Ishikawa (cell line): ENCODE measurements around the gene KCNB1.
A peak's percentile ranks its signal among the peaks of the same experiment; 100 is the strongest.

ENCODE experiments used
- CEBPB ChIP-seq: IDR thresholded peaks from 2 replicates; pipeline ENCODE4 v1.6.1; 2012
- CREB1 ChIP-seq: IDR thresholded peaks from 2 replicates; pipeline ENCODE4 v1.6.1; 2012; ENCODE audit warnings: low read depth
- EGR1 ChIP-seq: IDR thresholded peaks from 2 replicates; pipeline ENCODE4 v1.6.1; 2012
- EP300 ChIP-seq: IDR thresholded peaks from 2 replicates; pipeline ENCODE4 v1.6.1; 2012; ENCODE audit warnings: borderline replicate concordance
- FOXM1 ChIP-seq: IDR thresholded peaks from 2 replicates; pipeline ENCODE4 v1.6.1; 2012; ENCODE audit warnings: low read depth, borderline replicate concordance
- NFIC ChIP-seq: IDR thresholded peaks from 2 replicates; pipeline ENCODE4 v1.6.1; 2012
- RAD21 ChIP-seq: IDR thresholded peaks from 2 replicates; pipeline ENCODE4 v1.6.1; 2012; ENCODE audit warnings: low read depth
- TAF1 ChIP-seq: IDR thresholded peaks from 2 replicates; pipeline ENCODE4 v1.6.1; 2012; ENCODE audit warnings: low read depth, mild to moderate bottlenecking
- TCF12 ChIP-seq: IDR thresholded peaks from 2 replicates; pipeline ENCODE4 v1.6.1; 2012; ENCODE audit warnings: low read depth
- TEAD4 ChIP-seq: IDR thresholded peaks from 2 replicates; pipeline ENCODE4 v1.6.1; 2012
- YY1 ChIP-seq: IDR thresholded peaks from 2 replicates; pipeline ENCODE4 v1.6.1; 2012; ENCODE audit warnings: low read depth
- ZBTB7A ChIP-seq: IDR thresholded peaks from 2 replicates; pipeline ENCODE4 v1.6.1; 2012; ENCODE audit warnings: low read depth
- TF ChIP-seq, protein P1 (sequence below): IDR thresholded peaks from 2 replicates; pipeline ENCODE4 v1.6.1; 2012; ENCODE audit warnings: low read depth, mild to moderate bottlenecking
- TF ChIP-seq, protein P2 (sequence below): IDR thresholded peaks from 2 replicates; pipeline ENCODE4 v1.6.1; 2012
- TF ChIP-seq, protein P3 (sequence below): IDR thresholded peaks from 2 replicates; pipeline ENCODE4 v1.6.1; 2012

The KCNB1 gene

DNA sequence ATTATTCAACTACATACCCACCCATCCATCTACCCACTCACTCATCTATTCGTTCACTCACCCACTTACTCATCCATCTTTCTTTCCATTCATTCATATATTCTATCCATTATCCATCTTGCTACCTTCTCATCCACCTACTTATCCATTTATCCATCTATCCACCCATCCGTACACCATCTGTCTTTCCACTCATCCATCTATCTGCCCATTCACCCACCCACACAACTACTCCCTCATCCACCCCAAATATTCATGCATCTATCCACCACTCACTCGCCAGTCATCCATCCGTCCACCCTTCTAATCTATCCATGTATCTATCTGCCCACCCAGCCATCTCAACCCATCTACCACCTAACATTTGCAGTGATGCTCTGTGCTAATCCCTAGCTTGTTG is 13.6 kb upstream of the KCNB1 start:
- TF ChIP-seq, protein P1, sequence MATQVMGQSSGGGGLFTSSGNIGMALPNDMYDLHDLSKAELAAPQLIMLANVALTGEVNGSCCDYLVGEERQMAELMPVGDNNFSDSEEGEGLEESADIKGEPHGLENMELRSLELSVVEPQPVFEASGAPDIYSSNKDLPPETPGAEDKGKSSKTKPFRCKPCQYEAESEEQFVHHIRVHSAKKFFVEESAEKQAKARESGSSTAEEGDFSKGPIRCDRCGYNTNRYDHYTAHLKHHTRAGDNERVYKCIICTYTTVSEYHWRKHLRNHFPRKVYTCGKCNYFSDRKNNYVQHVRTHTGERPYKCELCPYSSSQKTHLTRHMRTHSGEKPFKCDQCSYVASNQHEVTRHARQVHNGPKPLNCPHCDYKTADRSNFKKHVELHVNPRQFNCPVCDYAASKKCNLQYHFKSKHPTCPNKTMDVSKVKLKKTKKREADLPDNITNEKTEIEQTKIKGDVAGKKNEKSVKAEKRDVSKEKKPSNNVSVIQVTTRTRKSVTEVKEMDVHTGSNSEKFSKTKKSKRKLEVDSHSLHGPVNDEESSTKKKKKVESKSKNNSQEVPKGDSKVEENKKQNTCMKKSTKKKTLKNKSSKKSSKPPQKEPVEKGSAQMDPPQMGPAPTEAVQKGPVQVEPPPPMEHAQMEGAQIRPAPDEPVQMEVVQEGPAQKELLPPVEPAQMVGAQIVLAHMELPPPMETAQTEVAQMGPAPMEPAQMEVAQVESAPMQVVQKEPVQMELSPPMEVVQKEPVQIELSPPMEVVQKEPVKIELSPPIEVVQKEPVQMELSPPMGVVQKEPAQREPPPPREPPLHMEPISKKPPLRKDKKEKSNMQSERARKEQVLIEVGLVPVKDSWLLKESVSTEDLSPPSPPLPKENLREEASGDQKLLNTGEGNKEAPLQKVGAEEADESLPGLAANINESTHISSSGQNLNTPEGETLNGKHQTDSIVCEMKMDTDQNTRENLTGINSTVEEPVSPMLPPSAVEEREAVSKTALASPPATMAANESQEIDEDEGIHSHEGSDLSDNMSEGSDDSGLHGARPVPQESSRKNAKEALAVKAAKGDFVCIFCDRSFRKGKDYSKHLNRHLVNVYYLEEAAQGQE = no peak
- TF ChIP-seq EP300 = no peak
- TF ChIP-seq RAD21 = no peak
- no peak for TF ChIP-seq TCF12
- no peak for TF ChIP-seq ZBTB7A
- no peak for TF ChIP-seq CEBPB
- no peak for TF ChIP-seq CREB1
- no peak for TF ChIP-seq TAF1
- TF ChIP-seq EGR1 = no peak
- TF ChIP-seq TEAD4 = no peak
- no peak for TF ChIP-seq NFIC
- TF ChIP-seq, protein P2, sequence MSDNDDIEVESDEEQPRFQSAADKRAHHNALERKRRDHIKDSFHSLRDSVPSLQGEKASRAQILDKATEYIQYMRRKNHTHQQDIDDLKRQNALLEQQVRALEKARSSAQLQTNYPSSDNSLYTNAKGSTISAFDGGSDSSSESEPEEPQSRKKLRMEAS = no peak
- no peak for TF ChIP-seq YY1
- no peak for TF ChIP-seq FOXM1
- TF ChIP-seq, protein P3, sequence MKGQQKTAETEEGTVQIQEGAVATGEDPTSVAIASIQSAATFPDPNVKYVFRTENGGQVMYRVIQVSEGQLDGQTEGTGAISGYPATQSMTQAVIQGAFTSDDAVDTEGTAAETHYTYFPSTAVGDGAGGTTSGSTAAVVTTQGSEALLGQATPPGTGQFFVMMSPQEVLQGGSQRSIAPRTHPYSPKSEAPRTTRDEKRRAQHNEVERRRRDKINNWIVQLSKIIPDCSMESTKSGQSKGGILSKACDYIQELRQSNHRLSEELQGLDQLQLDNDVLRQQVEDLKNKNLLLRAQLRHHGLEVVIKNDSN = no peak

DNA sequence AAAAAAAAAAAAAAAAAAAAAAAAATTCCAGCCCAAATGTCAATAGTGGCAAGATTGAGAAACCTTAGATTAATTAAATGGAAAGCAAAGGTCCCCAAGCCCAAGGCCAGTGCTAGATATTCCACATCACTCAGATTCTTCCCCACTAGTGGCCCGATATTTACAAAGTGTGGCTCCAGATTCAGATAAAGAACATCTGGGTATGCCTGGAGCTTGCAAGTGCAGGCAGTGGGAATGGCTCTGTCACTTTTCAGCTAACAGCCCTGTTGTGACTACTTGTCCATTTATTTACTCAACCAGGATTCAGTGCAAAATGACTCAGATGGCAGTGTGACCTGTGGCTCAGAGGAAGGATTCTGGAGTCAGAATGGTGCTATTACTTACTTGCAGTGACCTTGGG is 8.2 kb upstream of the KCNB1 start:
- TF ChIP-seq EGR1 (no peak), CEBPB (no peak), RAD21 (no peak), TCF12 (no peak)

DNA sequence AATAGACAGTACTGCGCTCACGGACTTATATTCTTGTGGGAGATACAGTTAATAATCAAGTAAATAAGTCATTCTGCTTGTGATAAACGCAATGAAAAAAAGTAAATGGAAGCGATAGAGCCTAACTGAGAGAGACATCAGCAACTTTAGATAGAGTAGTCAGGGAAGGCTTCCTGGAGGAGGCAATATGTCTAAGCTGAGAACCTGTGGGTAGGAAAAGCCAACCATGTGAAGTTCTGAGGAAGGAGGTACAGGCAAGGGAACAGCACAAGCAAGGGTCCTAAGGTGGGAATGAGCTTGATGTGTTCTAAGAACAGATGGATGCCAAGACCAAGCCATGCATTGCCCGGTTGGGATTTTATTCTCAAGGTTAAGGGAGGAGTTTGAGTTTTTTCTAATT is 7.2 kb upstream of the KCNB1 start:
- TF ChIP-seq TCF12 (no peak), ZBTB7A (no peak), TEAD4 (no peak), EP300 (no peak), YY1 (no peak), TAF1 (no peak), RAD21 (no peak), CEBPB (no peak), NFIC (no peak), EGR1 (no peak), FOXM1 (no peak), CREB1 (no peak)
- TF ChIP-seq, protein P2 = no peak
- TF ChIP-seq, protein P3 = no peak
- TF ChIP-seq, protein P1 = no peak

DNA sequence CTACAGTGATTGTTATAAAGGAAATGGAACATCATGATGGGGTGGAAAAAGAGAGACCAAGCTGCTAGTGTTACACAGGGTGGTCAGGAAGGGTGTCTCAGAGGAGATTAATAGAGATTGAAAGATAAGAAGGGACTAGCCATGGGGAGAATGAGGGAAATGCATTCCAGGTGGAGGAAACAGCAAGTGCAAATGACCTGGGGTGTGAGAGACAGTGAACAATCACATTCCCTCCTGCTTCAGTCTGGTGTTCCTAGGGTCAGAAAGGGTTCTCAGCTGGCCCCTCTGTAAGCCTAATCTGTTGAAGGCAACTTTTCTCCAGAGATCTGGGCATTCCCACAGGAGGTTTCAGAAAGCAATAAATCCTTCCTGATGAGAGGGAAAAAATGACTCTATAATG is 3.6 kb upstream of the KCNB1 start:
- TF ChIP-seq, protein P3 = no peak
- TF ChIP-seq EP300 (no peak), RAD21 (no peak), CEBPB (no peak), EGR1 (no peak), NFIC (no peak), TAF1 (no peak), FOXM1 (no peak), TEAD4 (no peak)
- TF ChIP-seq, protein P1 = no peak

DNA sequence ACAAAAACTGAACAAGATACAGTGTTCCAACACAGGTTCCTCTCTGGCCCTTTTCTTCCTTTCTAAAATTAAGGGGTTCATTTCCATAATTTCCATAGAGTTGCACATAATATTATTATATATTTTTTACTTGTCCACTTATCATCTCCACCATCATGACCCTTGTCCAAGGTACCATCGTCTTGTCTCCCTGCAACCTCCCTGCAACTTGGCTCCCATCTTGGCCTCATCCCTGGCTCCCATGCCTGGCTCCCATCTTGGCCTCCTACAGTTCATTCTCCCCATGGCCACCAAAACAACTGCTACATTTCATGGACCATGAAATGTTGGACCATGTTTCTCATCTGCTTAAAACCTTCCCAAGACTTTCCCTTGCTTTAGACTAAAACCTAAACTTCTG is 3.1 kb upstream of the KCNB1 start:
- TF ChIP-seq, protein P1 = peak; percentile 46
- TF ChIP-seq TAF1 = no peak
